ENCODE results near the gene ERVW-1.

DNA sequence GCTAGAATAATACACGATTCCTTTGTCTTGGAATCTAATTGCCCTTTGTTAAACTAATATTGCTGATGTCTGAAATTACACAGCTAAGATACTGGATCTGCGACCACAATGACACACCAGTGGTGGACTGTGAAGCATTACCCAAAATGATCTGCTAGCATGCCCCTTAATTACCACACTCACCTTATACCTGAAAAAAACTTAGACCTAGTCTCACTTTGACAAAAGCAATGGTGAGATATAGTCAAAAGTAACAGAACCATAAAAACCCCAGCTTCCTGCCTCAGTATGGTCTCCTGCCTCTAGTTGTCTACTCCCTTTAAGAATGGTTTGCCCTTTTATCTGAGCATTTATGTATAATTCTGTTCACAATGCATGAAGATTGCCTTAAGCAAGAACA lies 20.8 kb upstream of the ERVW-1 start:
- TF ChIP-seq ZFP36 (IDR thresholded peaks at IDR 0.05; ENCODE audit: borderline replicate concordance, low read depth, low read length, partially characterized antibody) (no peak), POLR2AphosphoS5 (IDR thresholded peaks at IDR 0.05; ENCODE audit: low read depth, low read length) (no peak), FOSL2 (CRISPR knock-in tag; IDR thresholded peaks at IDR 0.05) (no peak)
- TF ChIP-seq, protein P1, sequence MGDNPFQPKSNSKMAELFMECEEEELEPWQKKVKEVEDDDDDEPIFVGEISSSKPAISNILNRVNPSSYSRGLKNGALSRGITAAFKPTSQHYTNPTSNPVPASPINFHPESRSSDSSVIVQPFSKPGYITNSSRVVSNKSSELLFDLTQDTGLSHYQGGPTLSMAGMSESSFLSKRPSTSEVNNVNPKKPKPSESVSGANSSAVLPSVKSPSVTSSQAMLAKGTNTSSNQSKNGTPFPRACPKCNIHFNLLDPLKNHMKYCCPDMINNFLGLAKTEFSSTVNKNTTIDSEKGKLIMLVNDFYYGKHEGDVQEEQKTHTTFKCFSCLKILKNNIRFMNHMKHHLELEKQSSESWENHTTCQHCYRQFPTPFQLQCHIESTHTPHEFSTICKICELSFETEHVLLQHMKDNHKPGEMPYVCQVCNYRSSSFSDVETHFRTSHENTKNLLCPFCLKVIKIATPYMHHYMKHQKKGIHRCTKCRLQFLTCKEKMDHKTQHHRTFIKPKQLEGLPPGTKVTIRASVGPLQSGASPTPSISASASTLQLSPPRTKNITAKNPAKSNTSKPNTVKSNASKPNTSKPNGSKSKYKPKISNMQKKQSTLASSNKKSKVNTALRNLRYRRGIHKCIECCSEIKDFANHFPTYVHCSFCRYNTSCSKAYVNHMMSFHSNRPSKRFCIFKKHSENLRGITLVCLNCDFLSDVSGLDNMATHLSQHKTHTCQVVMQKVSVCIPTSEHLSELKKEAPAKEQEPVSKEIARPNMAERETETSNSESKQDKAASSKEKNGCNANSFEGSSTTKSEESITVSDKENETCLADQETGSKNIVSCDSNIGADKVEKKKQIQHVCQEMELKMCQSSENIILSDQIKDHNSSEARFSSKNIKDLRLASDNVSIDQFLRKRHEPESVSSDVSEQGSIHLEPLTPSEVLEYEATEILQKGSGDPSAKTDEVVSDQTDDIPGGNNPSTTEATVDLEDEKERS (CRISPR knock-in tag; IDR thresholded peaks at IDR 0.05) = no peak
- TF ChIP-seq, protein P2, sequence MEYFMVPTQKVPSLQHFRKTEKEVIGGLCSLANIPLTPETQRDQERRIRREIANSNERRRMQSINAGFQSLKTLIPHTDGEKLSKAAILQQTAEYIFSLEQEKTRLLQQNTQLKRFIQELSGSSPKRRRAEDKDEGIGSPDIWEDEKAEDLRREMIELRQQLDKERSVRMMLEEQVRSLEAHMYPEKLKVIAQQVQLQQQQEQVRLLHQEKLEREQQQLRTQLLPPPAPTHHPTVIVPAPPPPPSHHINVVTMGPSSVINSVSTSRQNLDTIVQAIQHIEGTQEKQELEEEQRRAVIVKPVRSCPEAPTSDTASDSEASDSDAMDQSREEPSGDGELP (IDR thresholded peaks at IDR 0.05; ENCODE audit: borderline replicate concordance, low read depth) = no peak
- TF ChIP-seq, protein P3, sequence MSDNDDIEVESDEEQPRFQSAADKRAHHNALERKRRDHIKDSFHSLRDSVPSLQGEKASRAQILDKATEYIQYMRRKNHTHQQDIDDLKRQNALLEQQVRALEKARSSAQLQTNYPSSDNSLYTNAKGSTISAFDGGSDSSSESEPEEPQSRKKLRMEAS (IDR thresholded peaks at IDR 0.05) = no peak
- TF ChIP-seq, protein P4, sequence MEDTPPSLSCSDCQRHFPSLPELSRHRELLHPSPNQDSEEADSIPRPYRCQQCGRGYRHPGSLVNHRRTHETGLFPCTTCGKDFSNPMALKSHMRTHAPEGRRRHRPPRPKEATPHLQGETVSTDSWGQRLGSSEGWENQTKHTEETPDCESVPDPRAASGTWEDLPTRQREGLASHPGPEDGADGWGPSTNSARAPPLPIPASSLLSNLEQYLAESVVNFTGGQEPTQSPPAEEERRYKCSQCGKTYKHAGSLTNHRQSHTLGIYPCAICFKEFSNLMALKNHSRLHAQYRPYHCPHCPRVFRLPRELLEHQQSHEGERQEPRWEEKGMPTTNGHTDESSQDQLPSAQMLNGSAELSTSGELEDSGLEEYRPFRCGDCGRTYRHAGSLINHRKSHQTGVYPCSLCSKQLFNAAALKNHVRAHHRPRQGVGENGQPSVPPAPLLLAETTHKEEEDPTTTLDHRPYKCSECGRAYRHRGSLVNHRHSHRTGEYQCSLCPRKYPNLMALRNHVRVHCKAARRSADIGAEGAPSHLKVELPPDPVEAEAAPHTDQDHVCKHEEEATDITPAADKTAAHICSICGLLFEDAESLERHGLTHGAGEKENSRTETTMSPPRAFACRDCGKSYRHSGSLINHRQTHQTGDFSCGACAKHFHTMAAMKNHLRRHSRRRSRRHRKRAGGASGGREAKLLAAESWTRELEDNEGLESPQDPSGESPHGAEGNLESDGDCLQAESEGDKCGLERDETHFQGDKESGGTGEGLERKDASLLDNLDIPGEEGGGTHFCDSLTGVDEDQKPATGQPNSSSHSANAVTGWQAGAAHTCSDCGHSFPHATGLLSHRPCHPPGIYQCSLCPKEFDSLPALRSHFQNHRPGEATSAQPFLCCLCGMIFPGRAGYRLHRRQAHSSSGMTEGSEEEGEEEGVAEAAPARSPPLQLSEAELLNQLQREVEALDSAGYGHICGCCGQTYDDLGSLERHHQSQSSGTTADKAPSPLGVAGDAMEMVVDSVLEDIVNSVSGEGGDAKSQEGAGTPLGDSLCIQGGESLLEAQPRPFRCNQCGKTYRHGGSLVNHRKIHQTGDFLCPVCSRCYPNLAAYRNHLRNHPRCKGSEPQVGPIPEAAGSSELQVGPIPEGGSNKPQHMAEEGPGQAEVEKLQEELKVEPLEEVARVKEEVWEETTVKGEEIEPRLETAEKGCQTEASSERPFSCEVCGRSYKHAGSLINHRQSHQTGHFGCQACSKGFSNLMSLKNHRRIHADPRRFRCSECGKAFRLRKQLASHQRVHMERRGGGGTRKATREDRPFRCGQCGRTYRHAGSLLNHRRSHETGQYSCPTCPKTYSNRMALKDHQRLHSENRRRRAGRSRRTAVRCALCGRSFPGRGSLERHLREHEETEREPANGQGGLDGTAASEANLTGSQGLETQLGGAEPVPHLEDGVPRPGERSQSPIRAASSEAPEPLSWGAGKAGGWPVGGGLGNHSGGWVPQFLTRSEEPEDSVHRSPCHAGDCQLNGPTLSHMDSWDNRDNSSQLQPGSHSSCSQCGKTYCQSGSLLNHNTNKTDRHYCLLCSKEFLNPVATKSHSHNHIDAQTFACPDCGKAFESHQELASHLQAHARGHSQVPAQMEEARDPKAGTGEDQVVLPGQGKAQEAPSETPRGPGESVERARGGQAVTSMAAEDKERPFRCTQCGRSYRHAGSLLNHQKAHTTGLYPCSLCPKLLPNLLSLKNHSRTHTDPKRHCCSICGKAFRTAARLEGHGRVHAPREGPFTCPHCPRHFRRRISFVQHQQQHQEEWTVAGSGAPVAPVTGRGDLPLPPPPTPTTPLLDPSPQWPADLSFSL (CRISPR knock-in tag; IDR thresholded peaks at IDR 0.05) = no peak
